ENCODE measurements around the gene ANXA11. TPM values are rescaled to one million over a fixed set of nuclear protein-coding genes. Genes with fewer than 3 reads are reported as not detected.

The ANXA11 gene
- total RNA-seq, 1 experiment from 2014 or later, result 181 TPM

DNA sequence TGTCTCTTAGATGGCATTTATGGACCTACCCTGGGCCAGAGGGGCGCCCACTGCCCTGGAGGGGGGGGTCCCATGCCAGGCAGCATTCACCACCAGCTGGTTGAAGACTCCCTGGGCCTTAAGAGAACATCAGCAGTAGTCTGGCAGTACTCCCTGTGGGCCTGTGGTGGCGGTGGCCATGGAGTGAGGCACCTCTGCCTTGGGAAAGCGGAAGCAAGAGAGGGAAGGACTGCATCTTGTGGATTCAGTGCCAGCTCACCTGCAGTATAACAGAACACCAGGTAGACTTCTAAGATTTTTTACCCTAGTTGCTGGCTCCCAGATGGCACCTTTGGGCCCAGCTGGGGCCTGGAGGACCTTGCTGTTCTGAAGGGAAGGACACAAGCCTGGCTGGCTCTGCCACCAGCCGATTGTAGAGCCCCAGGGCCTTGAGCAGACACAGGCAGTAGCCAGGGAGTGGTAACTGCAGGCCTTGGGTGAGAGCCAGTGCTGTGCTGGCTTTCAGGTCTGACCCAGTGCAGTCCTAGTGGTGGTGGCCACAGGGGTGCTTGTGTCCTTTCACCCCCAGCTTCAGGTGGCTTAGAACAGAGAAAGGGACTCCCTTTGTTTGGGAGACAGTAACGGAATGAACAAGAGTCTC is 57.1 kb downstream of the ANXA11 start (continued):
- TF ChIP-seq, protein P1, sequence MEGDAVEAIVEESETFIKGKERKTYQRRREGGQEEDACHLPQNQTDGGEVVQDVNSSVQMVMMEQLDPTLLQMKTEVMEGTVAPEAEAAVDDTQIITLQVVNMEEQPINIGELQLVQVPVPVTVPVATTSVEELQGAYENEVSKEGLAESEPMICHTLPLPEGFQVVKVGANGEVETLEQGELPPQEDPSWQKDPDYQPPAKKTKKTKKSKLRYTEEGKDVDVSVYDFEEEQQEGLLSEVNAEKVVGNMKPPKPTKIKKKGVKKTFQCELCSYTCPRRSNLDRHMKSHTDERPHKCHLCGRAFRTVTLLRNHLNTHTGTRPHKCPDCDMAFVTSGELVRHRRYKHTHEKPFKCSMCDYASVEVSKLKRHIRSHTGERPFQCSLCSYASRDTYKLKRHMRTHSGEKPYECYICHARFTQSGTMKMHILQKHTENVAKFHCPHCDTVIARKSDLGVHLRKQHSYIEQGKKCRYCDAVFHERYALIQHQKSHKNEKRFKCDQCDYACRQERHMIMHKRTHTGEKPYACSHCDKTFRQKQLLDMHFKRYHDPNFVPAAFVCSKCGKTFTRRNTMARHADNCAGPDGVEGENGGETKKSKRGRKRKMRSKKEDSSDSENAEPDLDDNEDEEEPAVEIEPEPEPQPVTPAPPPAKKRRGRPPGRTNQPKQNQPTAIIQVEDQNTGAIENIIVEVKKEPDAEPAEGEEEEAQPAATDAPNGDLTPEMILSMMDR (IDR thresholded peaks at IDR 0.05 in 2 of 3, conservative IDR thresholded peaks at IDR 0.05 in 1 of 3; ENCODE audit: borderline replicate concordance in 1 of 3, insufficient read depth in 1 of 3, low read depth in 2 of 3, low read length in 2 of 3), result no peak

DNA sequence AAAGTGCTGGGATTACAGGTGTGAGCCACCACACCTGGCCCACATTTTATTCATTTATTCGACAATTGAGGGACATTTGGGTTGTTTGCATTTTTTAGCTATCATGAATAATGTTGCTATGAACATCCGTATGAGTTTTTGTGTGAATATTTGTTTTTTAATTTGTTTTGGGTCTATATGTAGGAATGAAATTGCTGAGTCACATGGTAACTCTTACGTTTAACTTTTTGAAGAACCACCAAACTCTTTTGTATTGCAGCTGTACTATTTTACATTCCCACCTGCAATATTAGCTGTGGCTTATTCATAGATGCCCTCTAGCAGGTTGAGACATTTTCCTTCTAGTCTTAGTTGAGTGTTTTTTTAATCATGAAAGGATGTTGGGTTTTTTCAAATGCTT is 58.4 kb downstream of the ANXA11 start:
- H4K20me1 ChIP-seq (ENCODE audit: insufficient read depth), result no peaks in the 10 kb centered on the region
- no TSS peak for BruUV-seq (replicated peaks)
- H3K9me3 ChIP-seq (ENCODE audit: control insufficient read depth in 1 of 2, insufficient read depth in 1 of 2, low read depth in 1 of 2, low read length in 2 of 2), result no peaks in the 10 kb centered on the region
- no peaks in the 10 kb centered on the region for H3K79me2 ChIP-seq (ENCODE audit: insufficient read depth, low read length)
- H3K4me3 ChIP-seq (replicated peaks in 1 of 2; ENCODE audit: low read depth in 1 of 2, low read length in 2 of 2), result no peak overlapping the region
- H3K27me3 ChIP-seq (ENCODE audit: insufficient read depth, low read length), result no peaks in the 10 kb centered on the region
- peaks cover 0 to 28% of the 10 kb centered on the region in 2 experiments; a peak in 2 of 4 replicates for H3K36me3 ChIP-seq (ENCODE audit: control insufficient read depth in 1 of 2, insufficient read depth in 2 of 2, low read length in 2 of 2)
- no peak for ATAC-seq
- ChIA-PET CTCF (interaction anchor here (1.3 kb wide), 1 partner anchor 76 kb away, joined by 6 read pairs; no protein-coding TSS in a partner anchor), RAD21 (ENCODE audit: low non-redundant PET in 1 of 2, low total read pairs in 2 of 2, uncharacterized antibody in 2 of 2, unreplicated experiment in 2 of 2) (interaction anchor here in 1 of 2 experiments (1.4 kb wide), 1 partner anchor 76 kb away, joined by 3 read pairs; no protein-coding TSS in a partner anchor), POLR2A (no interaction called here)
- no peaks in the 10 kb centered on the region for H3K9me2 ChIP-seq (ENCODE audit: insufficient read depth)
- no peak overlapping the region for H3K9ac ChIP-seq (ENCODE audit: low read length)
- H3K4me2 ChIP-seq (ENCODE audit: low read length), result no peak overlapping the region
- TF ChIP-seq SIN3A (IDR thresholded peaks at IDR 0.05; ENCODE audit: low read depth), result no peak
- no peak for TF ChIP-seq JUND (IDR thresholded peaks at IDR 0.05)
- TF ChIP-seq, protein P2, sequence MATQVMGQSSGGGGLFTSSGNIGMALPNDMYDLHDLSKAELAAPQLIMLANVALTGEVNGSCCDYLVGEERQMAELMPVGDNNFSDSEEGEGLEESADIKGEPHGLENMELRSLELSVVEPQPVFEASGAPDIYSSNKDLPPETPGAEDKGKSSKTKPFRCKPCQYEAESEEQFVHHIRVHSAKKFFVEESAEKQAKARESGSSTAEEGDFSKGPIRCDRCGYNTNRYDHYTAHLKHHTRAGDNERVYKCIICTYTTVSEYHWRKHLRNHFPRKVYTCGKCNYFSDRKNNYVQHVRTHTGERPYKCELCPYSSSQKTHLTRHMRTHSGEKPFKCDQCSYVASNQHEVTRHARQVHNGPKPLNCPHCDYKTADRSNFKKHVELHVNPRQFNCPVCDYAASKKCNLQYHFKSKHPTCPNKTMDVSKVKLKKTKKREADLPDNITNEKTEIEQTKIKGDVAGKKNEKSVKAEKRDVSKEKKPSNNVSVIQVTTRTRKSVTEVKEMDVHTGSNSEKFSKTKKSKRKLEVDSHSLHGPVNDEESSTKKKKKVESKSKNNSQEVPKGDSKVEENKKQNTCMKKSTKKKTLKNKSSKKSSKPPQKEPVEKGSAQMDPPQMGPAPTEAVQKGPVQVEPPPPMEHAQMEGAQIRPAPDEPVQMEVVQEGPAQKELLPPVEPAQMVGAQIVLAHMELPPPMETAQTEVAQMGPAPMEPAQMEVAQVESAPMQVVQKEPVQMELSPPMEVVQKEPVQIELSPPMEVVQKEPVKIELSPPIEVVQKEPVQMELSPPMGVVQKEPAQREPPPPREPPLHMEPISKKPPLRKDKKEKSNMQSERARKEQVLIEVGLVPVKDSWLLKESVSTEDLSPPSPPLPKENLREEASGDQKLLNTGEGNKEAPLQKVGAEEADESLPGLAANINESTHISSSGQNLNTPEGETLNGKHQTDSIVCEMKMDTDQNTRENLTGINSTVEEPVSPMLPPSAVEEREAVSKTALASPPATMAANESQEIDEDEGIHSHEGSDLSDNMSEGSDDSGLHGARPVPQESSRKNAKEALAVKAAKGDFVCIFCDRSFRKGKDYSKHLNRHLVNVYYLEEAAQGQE (IDR thresholded peaks at IDR 0.05; ENCODE audit: low read depth), result no peak
- TF ChIP-seq, protein P1 (IDR thresholded peaks at IDR 0.05 in 2 of 3, conservative IDR thresholded peaks at IDR 0.05 in 1 of 3; ENCODE audit: borderline replicate concordance in 1 of 3, insufficient read depth in 1 of 3, low read depth in 2 of 3, low read length in 2 of 3), result no peak
- TF ChIP-seq EGR1 (IDR thresholded peaks at IDR 0.05; ENCODE audit: low read depth), result no peak
- TF ChIP-seq EZH2 (IDR thresholded peaks at IDR 0.05), result no peak
- no peak for TF ChIP-seq CBX3 (IDR thresholded peaks at IDR 0.05; ENCODE audit: low read depth)
- no peak for TF ChIP-seq EZH2phosphoT487 (IDR thresholded peaks at IDR 0.05; ENCODE audit: borderline replicate concordance)
- TF ChIP-seq ZFX (IDR thresholded peaks at IDR 0.05), result no peak
- TF ChIP-seq RAD21 (IDR thresholded peaks at IDR 0.05; ENCODE audit: low read depth), result no peak
- TF ChIP-seq, protein P3, sequence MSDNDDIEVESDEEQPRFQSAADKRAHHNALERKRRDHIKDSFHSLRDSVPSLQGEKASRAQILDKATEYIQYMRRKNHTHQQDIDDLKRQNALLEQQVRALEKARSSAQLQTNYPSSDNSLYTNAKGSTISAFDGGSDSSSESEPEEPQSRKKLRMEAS (IDR thresholded peaks at IDR 0.05), result no peak
- TF ChIP-seq FOSL1 (IDR thresholded peaks at IDR 0.05; ENCODE audit: low read depth), result no peak
- no peak for TF ChIP-seq CEBPB (IDR thresholded peaks at IDR 0.05; ENCODE audit: low read depth)
- intact Hi-C loops (cut with micrococcal nuclease), result no loop called here
- H3K27ac ChIP-seq (ENCODE audit: low read depth, low read length), result no peak overlapping the region
- DNase-seq (ENCODE audit: low read depth, low spot score), result no peak
- no peak overlapping the region for H2AFZ ChIP-seq (ENCODE audit: low read depth, low read length, poor library complexity, severe bottlenecking)
- peaks cover 13 to 33% of the 10 kb centered on the region in 2 experiments; a peak in 3 of 4 replicates for H3K4me1 ChIP-seq (ENCODE audit: control insufficient read depth in 1 of 2, insufficient read depth in 2 of 2, low read length in 2 of 2)

Measured in HCT116 (cell line).